ENCODE data around the gene B4GALT2. TPM values are rescaled to one million over a fixed set of nuclear protein-coding genes. Genes with fewer than 3 reads are reported as not detected.

The B4GALT2 gene
- total and polyA plus RNA-seq, 10 of the 15 experiments (the other 5 are each of a cell fraction or from before 2014, with no cell fraction given): 0.98 to 61.0 (median 23.4) TPM

DNA sequence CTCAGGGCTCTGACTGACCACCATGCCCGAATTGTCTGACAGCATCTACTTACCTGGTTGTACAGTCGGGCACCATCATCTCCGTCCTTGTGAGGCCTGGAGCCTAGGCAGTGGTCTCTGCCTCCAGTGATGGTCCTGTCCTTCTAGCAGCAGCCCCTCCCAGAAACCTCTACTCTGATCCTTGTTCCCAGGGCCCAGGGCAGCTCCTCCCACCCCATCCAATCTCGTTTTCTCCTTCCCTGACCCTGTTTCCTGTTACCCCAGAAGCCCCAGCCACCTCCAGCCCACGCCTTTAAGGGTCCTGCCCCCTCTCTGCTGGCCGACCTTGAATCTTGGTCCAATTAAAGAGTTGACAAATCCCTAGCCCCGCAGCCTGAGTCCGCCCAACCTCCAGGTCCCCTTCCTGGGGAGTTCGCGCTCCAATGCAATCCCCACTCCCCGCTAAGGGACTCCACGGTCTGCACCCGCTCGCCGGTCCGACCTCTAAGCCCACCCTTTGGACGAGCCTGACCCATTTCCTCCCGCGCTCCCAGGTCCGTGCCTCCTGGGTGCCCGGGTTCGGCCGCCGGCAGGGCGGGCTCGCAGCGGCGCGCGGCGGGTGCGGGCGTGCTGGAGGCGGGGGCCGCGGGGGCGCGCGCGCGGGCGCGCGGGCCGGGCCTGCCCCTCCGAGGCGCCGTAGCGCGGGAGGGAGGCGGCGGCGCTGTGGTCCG lies at the start of gene B4GALT2 (continued):
- TF ChIP-seq EGR1 (IDR thresholded peaks at IDR 0.05; ENCODE audit: borderline replicate concordance in 1 of 2, low read depth in 2 of 2, low read length in 2 of 2) (peak in 1 of 2 experiments; percentile 45; a peak in 1 of 3 replicates), JUND (IDR thresholded peaks at IDR 0.05; ENCODE audit: low read depth, low read length) (no peak), MYB (IDR thresholded peaks at IDR 0.05; ENCODE audit: borderline replicate concordance, low read depth, low read length) (no peak), LARP7 (IDR thresholded peaks at IDR 0.05) (no peak), ZNF384 (IDR thresholded peaks at IDR 0.05; ENCODE audit: borderline replicate concordance, low read depth, low read length) (no peak), NR2C2 (IDR thresholded peaks at IDR 0.05; ENCODE audit: borderline replicate concordance, control insufficient read depth, insufficient read length, low read depth) (no peak), WRNIP1 (IDR thresholded peaks at IDR 0.05; ENCODE audit: borderline replicate concordance, low read depth, low read length) (no peak), MEF2A (IDR thresholded peaks at IDR 0.05; ENCODE audit: insufficient read depth, low read depth, low read length) (no peak), SUPT20H (IDR thresholded peaks at IDR 0.05; ENCODE audit: borderline replicate concordance, control insufficient read depth, low read depth, low read length) (no peak), TCF3 (IDR thresholded peaks at IDR 0.05; ENCODE audit: borderline replicate concordance, insufficient read depth, low read depth, low read length) (no peak), KAT2A (conservative IDR thresholded peaks at IDR 0.05; ENCODE audit: control insufficient read depth, low read depth, low read length) (no peak), SKIL (IDR thresholded peaks at IDR 0.05; ENCODE audit: low read depth, poor library complexity, severe bottlenecking) (no peak), SP1 (IDR thresholded peaks at IDR 0.05; ENCODE audit: low read depth, low read length) (no peak), MYC (IDR thresholded peaks at IDR 0.05; ENCODE audit: insufficient read depth, insufficient read length, insufficient replicate concordance, low read length, severe bottlenecking) (no peak), HDAC6 (IDR thresholded peaks at IDR 0.05; ENCODE audit: unreplicated experiment) (no peak), MTA2 (IDR thresholded peaks at IDR 0.05; ENCODE audit: low read depth) (no peak), GATAD2B (conservative IDR thresholded peaks at IDR 0.05; ENCODE audit: low read depth) (no peak), ATF2 (IDR thresholded peaks at IDR 0.05; ENCODE audit: low read length) (no peak), E2F4 (IDR thresholded peaks at IDR 0.05; ENCODE audit: low read depth, low read length) (no peak), CHD2 (IDR thresholded peaks at IDR 0.05; ENCODE audit: borderline replicate concordance, low read depth, low read length) (0 out of 2 replicates have a peak, but pooled peaks have one; percentile 15), IKZF2 (IDR thresholded peaks at IDR 0.05) (no peak)
- TF ChIP-seq, protein P1, sequence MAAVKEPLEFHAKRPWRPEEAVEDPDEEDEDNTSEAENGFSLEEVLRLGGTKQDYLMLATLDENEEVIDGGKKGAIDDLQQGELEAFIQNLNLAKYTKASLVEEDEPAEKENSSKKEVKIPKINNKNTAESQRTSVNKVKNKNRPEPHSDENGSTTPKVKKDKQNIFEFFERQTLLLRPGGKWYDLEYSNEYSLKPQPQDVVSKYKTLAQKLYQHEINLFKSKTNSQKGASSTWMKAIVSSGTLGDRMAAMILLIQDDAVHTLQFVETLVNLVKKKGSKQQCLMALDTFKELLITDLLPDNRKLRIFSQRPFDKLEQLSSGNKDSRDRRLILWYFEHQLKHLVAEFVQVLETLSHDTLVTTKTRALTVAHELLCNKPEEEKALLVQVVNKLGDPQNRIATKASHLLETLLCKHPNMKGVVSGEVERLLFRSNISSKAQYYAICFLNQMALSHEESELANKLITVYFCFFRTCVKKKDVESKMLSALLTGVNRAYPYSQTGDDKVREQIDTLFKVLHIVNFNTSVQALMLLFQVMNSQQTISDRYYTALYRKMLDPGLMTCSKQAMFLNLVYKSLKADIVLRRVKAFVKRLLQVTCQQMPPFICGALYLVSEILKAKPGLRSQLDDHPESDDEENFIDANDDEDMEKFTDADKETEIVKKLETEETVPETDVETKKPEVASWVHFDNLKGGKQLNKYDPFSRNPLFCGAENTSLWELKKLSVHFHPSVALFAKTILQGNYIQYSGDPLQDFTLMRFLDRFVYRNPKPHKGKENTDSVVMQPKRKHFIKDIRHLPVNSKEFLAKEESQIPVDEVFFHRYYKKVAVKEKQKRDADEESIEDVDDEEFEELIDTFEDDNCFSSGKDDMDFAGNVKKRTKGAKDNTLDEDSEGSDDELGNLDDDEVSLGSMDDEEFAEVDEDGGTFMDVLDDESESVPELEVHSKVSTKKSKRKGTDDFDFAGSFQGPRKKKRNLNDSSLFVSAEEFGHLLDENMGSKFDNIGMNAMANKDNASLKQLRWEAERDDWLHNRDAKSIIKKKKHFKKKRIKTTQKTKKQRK (IDR thresholded peaks at IDR 0.05; ENCODE audit: low read depth, low read length): no peak

Measured in GM12878 (cell line).